NCI-H1417 treated with DMSO at 0.1 percent for 48 hours (cell line): Measurements from ENCODE around the gene GPNMB.
"Not testable (repeated sequence)": the region's sequence is repeated elsewhere in the genome, so short reads cannot be mapped to it uniquely, and the experiment has no call there.

Experiments used
- DNase-seq: peaks from one replicate; lab custom pipeline; 2025; lab: John Stamatoyannopoulos, UW

Gene GPNMB

DNA sequence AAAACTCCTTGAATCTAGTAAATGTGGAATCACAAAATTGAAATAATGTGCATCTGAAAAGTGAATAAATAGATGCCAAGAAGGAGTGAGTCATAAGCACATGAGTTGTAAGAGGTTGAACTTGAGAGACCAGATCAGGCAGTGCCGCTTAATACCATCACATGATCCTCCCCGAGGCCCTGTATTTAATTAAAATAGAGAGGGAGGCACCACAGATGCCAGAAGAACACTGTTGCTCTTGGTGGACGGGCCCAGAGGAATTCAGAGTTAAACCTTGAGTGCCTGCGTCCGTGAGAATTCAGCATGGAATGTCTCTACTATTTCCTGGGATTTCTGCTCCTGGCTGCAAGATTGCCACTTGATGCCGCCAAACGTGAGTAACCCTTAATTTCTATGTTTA is at the start of gene GPNMB:
Gene GPNMB, plus strand, starts transcription at position 221 of the 400 bp plus-strand sequence. Its CDS starts 83 bp downstream, at position 304.
- no peak for DNase-seq

DNA sequence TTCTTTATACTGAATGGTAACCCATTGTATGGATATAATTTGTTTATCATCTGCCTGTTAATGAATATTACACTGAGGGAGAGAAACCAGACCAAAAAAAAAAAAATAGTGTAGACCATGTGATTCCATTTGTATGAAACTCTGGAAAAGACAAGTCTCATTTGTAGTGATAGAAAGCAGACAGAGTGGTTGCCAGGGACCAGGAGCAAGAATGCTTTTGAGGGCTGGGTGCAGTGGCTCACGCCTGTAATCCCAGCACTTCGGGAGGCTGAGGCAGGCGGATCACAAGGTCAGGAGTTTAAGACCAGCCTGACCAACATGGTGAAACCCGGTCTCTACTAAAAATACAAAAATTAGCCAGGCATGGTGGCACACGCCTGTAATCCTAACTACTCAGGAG is 48.8 kb upstream of the GPNMB start:
- not testable (repeated sequence) for DNase-seq

DNA sequence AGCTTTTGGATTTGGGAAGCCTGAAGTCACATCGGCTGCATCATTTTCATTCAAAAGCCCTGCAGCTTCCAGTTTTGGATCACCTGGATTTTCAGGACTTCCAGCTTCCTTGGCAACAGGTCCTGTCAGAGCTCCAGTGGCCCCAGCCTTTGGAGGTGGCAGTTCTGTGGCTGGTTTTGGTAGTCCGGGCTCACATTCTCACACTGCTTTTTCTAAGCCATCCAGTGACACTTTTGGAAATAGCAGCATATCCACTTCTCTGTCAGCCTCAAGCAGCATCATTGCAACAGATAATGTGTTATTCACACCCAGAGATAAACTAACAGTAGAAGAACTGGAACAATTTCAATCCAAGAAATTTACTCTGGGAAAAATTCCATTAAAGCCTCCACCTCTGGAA is 46.2 kb upstream of the GPNMB start:
- no peak for DNase-seq

DNA sequence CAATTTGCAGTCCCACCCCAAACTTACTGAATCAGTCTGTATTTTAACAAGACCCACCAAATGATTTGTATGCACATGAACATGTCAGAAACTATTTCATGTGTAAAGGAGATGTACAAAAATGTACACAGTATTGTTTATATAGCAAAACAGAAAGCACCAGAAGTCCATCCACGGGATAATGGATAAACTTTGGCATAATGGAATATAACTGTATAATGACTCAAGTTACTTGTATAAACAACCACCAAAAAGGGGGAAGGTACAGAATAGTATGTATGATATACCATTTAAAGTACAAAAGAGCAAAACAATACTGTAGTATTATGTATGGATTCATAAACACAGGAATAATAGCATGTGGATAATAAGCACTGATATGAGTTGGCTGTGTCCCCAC is 42.3 kb upstream of the GPNMB start:
- no peak for DNase-seq

DNA sequence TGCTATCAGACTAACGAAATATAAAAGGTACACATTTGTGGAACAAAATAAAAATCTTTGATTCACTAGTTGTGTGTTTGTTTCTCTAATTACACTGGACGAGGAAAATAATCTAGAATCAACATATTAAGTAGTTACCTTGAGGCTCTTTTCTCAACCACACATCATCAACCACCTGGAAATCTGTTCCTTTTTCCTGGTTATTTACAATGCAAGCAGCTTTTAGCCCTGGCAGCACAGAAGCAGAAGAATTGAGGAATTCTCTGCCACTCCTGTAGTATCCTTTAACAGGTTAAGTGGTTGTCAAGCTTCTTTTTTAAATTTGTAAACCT is 41.0 kb upstream of the GPNMB start:
- DNase-seq: no peak

DNA sequence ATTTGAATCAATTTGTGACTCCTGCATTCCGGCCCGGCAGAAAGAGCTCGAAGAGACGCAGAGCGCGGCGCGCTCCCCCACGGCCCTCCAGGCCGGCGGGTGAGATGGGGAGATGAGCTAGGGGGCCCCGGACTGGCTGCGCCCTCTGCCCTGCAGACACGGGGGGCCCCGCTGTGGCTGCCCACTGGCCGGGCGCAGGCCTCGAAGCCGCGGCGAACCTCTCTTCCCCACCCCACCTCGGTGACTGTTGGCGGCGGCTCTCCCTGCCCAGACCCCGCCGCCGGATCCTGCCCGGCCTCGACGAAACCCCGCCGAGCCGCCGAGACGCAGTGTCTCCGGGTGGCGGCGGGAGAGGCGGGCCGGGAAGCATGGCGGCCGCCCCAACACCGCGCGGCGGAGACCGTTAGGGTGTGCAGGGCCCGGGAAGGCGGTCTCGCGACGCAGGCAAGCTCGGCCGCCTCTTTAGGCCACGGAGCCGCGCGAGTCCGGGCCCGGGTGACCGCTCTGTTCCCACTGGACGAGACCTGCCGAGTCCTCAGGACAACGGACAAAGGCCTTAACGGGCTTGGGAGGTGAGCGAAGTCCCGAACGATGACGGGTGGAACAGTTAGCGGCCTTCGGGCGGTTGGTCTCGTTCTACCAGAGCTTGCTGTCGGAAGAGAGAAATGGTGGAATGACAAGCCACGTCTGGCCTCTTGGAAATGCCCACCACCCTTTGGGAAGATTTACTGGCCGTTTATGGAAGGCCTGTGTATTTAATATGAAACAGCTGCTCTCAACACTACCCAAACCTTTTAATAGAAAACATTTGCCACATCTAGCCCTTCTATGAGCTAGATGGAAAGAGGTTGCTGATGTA is 40.4 kb upstream of the GPNMB start:
- no peak for DNase-seq

DNA sequence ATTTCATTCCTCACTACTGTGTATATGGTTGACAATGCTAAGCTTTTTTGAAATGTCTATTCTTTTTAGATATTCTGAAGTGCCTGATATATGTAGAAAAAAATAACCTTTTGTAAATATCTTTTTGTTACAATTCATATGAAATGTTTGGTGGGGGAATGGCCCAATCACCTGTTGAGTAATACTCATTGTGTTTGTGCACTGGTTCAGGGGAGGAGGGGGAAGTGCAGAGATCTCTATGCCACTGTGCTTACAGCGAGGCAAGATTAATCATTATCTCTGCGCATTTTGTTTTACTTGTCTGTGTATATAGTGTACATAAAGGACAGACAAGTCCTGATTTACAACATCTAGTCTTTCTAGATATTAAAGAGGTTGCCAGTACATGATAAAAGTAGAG is 39.6 kb upstream of the GPNMB start:
- no peak for DNase-seq

DNA sequence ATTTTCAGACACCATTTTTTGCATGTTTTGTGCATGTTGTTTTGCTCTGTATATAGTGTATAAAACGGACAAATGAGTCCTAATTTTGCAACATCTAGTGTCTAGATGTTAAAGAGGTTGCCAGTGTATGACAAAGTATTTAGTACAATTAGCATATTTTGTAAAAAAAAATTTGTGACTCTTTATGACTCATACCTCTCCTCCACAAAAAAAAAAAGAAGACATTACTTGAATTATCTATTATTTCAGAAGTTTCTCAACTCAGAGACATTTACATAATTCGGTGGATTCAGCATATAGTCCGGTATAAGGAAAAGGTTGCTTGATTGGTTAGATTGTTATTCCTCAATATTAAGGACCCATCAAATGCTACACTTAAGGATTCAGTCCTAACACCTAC is 38.7 kb upstream of the GPNMB start:
- no peak for DNase-seq

DNA sequence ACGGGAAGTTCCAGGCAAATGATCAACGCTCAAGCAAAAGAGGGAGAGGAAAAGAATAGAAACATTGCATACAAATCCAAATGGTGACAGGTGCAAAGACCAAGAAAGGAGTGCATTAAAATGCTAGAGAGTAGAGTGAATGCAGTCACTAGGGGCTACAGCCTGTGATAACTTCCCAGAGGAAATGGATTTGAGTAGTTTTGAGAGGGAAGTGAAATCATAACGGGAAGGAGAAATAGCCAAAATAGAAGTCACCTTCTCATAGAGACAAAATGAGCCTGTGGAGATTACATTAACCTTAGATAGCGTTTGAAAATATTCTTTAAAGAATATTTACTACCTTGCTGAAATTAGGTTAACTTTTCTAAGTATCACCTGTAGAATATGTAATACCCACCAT is 38.3 kb upstream of the GPNMB start:
- no peak for DNase-seq

DNA sequence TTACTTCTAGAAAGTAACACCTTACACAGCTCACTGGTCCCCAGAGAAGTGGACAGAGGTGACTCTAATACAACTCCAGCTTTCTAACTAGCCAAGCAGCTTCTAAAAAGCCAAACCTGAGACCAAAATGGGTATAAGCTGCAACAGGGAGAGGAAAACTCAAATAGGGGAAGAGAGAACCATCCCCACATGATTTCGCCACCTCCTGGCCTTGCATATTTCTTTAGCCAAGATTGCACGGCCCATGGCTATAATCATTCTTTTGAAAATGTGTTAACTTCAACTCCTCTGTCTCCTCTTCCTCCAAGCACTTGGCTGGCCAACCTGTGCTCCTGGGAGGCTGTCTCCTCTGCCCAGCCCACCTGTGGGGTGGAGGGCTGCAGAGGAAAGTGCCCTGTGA is 36.1 kb upstream of the GPNMB start:
- no peak for DNase-seq

DNA sequence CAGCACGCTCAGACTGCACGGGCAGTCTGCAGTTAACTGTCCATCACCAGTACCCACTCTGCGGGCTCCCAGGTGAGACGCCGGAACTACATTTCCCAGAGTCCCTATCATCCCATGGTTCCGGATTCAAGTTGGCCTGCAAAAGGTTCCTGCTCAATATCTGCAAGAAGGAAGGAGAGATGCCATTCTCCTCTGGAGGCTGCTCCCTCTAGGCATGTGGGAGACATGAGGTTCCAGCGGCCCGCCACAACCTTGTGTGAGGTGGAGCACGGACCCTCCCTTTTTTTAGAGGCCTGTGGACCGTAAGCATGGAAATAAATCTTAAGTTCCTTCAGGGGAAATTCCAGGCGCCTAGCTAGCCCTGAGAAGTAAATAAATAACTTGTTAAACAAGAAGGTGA is 35.0 kb upstream of the GPNMB start:
- no peak for DNase-seq

DNA sequence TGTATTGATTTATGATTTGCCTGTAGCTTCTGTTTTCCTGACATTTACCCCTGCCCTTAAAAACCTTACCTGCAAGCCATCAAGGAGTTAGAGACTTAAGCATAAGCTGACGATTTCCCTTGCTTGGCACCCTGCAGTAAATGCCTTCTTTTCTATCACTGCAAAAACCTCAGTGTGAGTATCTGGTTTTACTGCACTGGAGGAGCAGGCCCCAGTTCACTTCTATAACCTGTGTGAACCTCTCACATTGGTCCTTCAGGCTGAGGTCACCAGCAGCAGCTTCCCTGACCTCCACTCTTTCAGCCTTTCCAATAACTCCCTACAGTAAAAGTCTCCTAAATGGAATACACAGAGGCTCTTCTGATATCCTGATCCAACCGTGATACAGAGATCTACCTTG is 34.2 kb upstream of the GPNMB start:
- no peak for DNase-seq

DNA sequence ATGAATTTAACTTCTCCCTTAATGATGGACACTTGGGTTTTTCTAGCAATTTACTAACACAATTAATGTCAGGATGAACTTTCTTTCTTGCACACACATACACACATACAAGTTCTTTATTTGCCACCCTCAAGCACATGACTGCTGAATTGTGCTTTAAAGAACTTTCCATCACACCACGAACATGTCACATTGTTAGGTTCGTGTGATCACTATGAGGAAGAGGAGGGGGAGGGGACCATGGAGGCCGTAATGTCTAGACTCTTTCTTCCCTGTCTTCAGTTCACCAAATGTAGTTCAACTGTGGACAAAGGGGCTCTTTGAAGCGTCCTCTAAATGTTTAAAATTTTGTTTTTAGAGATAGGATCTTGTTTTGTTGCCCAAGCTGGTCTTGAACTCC is 33.7 kb upstream of the GPNMB start:
- DNase-seq: no peak

DNA sequence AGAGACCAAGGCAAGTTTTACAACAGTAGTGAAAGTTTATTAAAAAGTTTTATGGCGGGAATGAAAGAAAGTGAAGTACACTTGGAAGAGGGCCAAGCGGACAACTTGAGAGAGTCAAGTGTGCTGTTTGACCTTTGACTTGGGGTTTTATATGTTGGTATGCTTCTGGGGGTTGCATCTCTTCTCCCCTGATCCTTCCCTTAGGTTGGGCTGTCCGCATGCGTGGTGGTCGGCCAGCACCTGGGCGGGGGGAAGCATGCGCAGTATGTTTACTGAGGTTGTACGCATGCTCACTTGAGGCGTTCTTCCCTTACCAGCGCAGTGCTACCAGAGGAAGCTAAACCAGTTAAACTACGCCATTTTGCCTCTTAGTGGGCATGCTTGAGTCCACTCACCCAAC is 32.8 kb upstream of the GPNMB start:
- DNase-seq: no peak

DNA sequence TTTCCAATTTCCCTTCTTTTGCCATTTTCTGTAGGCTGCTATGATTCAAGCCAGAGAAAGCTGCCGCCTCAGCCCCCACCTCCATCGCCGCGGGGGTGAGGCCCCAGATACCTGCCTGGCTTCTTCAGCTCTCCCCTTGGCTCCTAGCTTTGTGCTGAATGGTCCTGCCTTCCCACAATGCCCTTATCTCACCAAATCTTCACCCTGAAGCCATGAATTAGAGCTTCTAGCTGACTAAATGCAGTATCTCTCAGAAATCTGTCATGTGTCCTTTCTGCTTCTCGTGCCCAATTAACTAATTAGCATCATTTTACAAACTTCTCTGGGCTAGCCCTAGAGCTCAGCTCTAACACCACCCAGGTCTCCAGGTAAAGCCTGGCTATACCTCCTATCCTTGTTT is 32.2 kb upstream of the GPNMB start:
- DNase-seq: no peak

DNA sequence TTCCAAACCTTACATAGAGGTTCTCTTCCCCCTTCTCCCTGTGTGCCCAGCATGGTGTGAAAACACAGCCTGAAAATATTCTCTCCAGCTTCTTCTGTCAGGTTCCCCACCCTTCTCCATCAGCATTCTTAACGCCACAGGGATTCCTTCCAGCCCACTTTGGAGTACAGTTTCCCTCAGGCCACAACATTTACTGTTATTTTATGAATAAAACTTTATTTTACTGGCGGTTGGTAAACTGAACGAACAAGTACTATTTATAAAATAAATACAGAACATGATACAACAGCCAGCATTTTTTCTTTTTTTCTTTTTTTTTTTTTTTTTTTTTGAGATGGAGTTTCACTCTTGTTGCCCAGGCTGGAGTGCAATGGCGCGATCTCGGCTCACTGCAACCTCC is 31.6 kb upstream of the GPNMB start:
- DNase-seq: no peak

DNA sequence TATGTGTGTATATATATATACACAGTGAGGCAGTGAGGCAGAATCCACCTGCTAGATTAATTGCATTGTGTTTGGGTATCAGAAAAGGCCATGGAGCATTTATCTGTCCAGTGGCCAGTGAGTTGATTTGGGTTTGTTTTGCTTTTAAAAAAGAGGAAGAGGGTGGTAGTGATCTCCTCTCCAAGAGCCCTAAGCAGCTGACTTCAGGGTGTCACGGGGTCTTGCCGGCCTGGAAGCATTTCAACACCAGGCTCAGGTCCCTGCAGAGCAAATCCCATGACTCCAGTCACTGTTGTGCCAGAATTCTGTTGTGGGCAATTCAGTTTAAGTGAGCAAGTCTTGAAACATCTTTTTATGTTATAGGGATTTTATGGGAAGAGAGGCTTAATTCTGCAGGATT is 30.6 kb upstream of the GPNMB start:
- no peak for DNase-seq

DNA sequence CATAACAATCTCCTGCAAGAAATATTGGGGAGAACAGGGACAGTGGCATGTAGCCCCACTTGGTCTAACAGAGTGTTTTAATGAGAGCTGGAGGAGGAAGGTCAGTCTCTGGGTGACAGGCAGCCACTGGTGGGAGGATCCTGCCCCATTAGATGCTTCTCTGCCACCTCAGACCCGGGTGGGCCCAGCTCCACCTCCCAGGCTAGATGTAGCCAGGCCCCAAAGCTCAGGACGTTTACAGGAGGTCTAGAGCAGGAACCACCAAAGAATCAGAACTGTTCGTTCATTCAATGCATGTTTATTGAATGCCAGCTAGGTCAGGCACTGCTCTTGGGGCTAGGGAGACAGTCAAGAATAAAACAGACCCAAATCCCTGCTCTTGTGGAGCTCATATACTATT is 28.4 kb upstream of the GPNMB start:
- no peak for DNase-seq

DNA sequence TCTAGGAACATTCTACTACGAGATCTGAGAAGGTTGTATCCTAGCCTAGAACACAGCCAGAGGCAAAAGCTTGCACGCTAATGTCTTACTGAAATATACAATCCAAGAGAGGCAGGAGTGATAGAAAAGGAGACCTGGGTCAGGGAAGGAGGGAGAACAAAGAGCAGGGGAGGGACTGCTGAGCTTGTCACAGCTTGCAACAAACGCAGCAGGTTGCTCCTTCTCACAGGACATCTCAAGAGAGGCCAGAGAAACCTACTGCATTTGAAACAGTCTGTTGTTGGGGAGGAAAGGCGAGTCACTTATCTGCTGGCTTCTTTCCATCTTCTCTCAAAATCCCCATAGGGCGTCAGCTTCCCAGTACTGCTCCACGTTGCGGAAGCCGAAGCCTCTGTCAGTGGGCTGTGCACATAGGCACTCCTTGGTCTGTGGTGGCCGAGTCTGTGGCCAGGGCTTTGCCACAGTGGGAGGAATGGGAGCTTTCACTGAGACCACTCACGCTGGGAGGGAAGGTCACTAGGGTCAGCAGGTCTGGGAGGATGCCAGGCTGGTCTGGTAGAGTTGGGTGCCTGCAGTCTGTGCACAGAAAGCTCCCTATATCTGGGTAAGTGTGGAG is 25.8 kb upstream of the GPNMB start:
- no peak for DNase-seq

DNA sequence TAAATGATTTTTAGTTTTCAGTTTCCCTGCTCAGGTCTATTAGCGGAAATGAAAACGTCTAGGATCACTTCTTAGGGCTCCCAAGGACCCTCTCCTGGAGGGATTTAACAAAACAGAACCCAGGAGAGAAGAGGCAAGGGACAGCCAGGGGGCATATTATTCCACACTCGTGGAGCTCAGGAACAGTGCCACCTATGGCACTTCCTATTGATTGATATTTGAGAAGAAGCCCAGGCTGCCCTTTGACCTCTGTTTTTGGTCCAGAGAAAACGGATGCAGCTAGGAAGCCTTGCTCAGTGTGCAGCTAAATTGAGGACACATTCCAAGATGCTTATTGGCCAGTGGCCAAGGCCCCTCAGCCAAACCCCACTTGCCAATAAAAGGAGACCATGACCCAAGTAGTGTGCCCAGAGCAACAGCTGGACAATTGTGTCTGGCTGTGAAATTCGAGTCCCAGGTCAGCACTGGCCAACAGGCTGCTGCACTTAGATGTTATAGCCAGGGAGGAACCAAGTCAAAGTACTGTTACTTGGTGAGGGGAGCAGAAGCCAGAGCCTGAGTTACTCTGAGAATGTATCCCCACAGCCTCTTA is 24.0 kb upstream of the GPNMB start:
- DNase-seq: no peak

DNA sequence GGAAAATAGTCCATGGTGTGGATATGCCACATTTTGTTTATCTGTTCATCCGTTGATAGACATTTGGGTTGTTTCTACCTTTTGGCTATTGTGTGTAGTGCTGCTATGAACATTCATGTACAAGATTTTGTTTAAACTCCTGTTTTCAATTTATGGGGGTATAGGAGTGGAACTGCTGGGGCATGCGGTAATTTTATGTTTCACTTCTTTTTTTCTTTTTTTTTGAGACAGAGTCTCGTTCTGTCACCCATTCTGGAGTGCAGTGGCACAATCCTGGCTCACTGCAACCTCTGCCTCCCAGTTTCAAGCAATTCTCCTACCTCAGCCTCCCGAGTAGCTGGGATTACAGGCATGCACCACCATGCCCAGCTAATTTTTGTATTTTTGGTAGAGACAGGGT is 22.2 kb upstream of the GPNMB start:
- not testable (repeated sequence) for DNase-seq

DNA sequence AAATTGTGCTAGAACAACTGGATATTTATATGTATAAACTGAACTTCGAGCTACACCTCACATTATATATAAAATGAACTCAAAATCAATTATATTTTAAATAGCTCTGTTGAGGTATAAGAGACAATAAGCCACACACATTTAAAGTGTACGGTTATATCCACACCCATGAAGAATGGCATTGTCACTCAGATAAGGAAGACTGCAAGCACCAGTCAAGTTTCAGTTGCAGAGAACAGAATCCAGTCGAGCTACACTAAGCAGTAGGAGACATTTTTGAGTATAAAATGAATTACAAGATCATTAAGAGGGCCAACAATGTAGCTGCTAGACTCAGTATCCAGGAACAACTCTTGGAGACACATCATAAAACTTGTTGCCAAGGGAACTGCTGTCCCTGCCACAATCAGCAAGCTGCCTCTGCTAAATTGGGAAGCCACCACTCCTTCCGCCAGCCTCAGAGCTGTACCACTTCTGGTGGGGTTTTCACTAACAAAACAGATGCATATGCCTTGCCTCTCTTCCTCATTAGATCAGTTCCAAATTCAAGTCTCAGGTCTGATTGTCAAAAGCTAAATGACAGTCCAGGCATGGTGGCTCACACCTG is 19.6 kb upstream of the GPNMB start:
- DNase-seq: no peak

DNA sequence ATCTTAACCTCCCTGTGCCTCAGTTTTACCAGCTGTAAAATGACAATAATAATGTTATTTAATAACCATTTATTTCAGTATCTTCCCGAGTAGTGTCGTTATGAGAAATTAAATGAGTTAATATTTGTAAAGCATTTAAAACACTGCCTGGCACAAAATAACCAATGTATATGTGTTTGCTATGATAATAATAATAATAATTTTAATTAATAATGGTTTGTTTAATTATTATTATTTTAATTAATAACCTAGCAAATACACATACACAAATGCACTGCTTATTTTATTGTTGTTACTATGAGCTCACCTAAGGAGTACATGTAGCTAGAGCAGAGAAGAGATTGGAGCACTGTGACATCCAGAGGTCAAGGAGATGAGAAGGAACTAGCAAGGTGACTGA is 18.2 kb upstream of the GPNMB start:
- DNase-seq: no peak
